Left lung (tissue), 10 donors: Measurements from ENCODE around the gene GTF2IRD1. TPM values are rescaled to one million over a fixed set of nuclear protein-coding genes. Genes with fewer than 3 reads are reported as not detected.

Experiments used
- ATAC-seq: fragments of 200-7000 bp; cut with Tn5 transposase; one replicate; pipeline ENCODE4 v1.9.1; 2020; ENCODE audit warnings: moderate library complexity
- DNase-seq, 4 donors: peaks; one replicate each; pipeline ENCODE4 v3.0.0-alpha.2; 2013 to 2020
- H3K27ac ChIP-seq, 2 donors: fragments of 200-600 bp; sonication (generic) in 1 of 2; one replicate each; pipeline versions ENCODE4 v1.5.0 to v1.8.0; 2020 to 2021
- H3K27me3 ChIP-seq, 2 donors: fragments of 200-600 bp; sonication (generic) in 1 of 2; one replicate each; pipeline versions ENCODE4 v1.5.0 to v1.8.0; 2020 to 2021
- H3K36me3 ChIP-seq, 2 donors: fragments of 200-600 bp; sonication (generic) in 1 of 2; one replicate each; pipeline versions ENCODE4 v1.5.0 to v1.8.0; 2020 to 2021
- H3K4me1 ChIP-seq, 2 donors: fragments of 200-600 bp; one replicate each; pipeline ENCODE4 v1.8.0; 2021
- H3K4me3 ChIP-seq, 2 donors: fragments of 200-600 bp; sonication (generic) in 1 of 2; one replicate each; pipeline versions ENCODE4 v1.5.0 to v1.8.0; 2020 to 2021; ENCODE audit warnings: mild to moderate bottlenecking in 1 of 2
- H3K9me3 ChIP-seq, 2 donors: fragments of 200-600 bp; sonication (generic) in 1 of 2; one replicate each; pipeline versions ENCODE4 v1.5.0 to v1.8.0; 2020 to 2021
- CTCF ChIP-seq, 2 donors: fragments of 200-600 bp; sonication (generic) in 1 of 2; IDR thresholded peaks; one replicate each; pipeline versions ENCODE4 v1.5.0 to v1.8.0; 2021; ENCODE audit warnings: antibody characterized with exemption in 2 of 2
- intact Hi-C, 2 donors: fragments of 100-400 bp; cut with DNase I; formaldehyde crosslinking; loops; one replicate each; pipeline versions ENCODE4 v1.11.2 to v1.14.2; 2022
- polyA plus RNA-seq, 6 donors: library from polyadenylated mRNA; unstranded; fragments of 120-200 nt; gene quantifications; one replicate each; pipeline ENCODE4 v1.2.1, GENCODE V29; 2013; ENCODE audit not compliant: insufficient read length in 6 of 6
- total RNA-seq, 2 donors: library from RNA; stranded (reverse); fragmentation: NEBNext Ultra II Directional; extraction: Animal tissue kit (Norgen Biotek cat#: 25700); gene quantifications; one replicate each; pipeline ENCODE4 v1.2.1, GENCODE V29; 2021
- donor health status: DM: no; HTN: yes; CAD: no.
- donor health status: DM: no; HTN: no; CAD: no.

The GTF2IRD1 gene
- total and polyA plus RNA-seq, 8 donors: 20.8 to 40.2 (median 33.9) TPM

GRCh38 chr7:74582447-74583039 is 128.8 kb downstream of the GTF2IRD1 start:
- H3K36me3 ChIP-seq: no peaks in the 10 kb centered on the region
- TF ChIP-seq CTCF (IDR thresholded peaks at IDR 0.05): no peak
- H3K9me3 ChIP-seq: no peaks in the 10 kb centered on the region
- H3K27me3 ChIP-seq: no peaks in the 10 kb centered on the region
- DNase-seq (no peak), ATAC-seq (no peak)
- H3K4me1 ChIP-seq: peaks cover 4 to 15% of the 10 kb centered on the region in 2 donors
- no peak overlapping the region for H3K4me3 ChIP-seq
- intact Hi-C loops: no loop called here
- no peak overlapping the region for H3K27ac ChIP-seq

GRCh38 chr7:74583630-74584029 is 129.9 kb downstream of the GTF2IRD1 start:
- DNase-seq: no peak
- ATAC-seq: no peak
- intact Hi-C loops: no loop called here
- no peak overlapping the region for H3K27ac ChIP-seq
- H3K9me3 ChIP-seq: no peaks in the 10 kb centered on the region
- no peak for TF ChIP-seq CTCF (IDR thresholded peaks at IDR 0.05)
- H3K36me3 ChIP-seq: no peaks in the 10 kb centered on the region
- peaks cover 4 to 20% of the 10 kb centered on the region in 2 donors for H3K4me1 ChIP-seq
- no peaks in the 10 kb centered on the region for H3K27me3 ChIP-seq
- no peak overlapping the region for H3K4me3 ChIP-seq

GRCh38 chr7:74584160-74584954 is 130.7 kb downstream of the GTF2IRD1 start:
- no peak for DNase-seq
- H3K36me3 ChIP-seq: no peaks in the 10 kb centered on the region
- intact Hi-C loops: no loop called here
- no peaks in the 10 kb centered on the region for H3K27me3 ChIP-seq
- ATAC-seq: no peak
- H3K9me3 ChIP-seq: no peaks in the 10 kb centered on the region
- H3K4me3 ChIP-seq: no peak overlapping the region
- no peak overlapping the region for H3K27ac ChIP-seq
- peaks cover 4 to 20% of the 10 kb centered on the region in 2 donors for H3K4me1 ChIP-seq
- TF ChIP-seq CTCF (IDR thresholded peaks at IDR 0.05): no peak

GRCh38 chr7:74585844-74586243 is 132.1 kb downstream of the GTF2IRD1 start:
- H3K4me3 ChIP-seq: no peak overlapping the region
- peaks cover 4 to 17% of the 10 kb centered on the region in 2 donors for H3K4me1 ChIP-seq
- H3K9me3 ChIP-seq: no peaks in the 10 kb centered on the region
- H3K27ac ChIP-seq: no peak overlapping the region
- no peak for ATAC-seq
- TF ChIP-seq CTCF (IDR thresholded peaks at IDR 0.05): no peak
- no peak for DNase-seq
- H3K27me3 ChIP-seq: no peaks in the 10 kb centered on the region
- peaks cover 0 to 4% of the 10 kb centered on the region in 2 donors for H3K36me3 ChIP-seq
- intact Hi-C loops: no loop called here
